ENCODE measurements around the gene ZC3HAV1L.
"Not testable (repeated sequence)": the region's sequence is repeated elsewhere in the genome, so short reads cannot be mapped to it uniquely, and the experiment has no call there.

- not testable (repeated sequence) for TF ChIP-seq POLR2A (IDR thresholded peaks at IDR 0.05; ENCODE audit: control extremely low read depth in 1 of 2, low read depth in 2 of 2, low read length in 2 of 2); CBX5 (IDR thresholded peaks at IDR 0.05; ENCODE audit: low read depth, low read length); GABPA (IDR thresholded peaks at IDR 0.05; ENCODE audit: borderline replicate concordance, insufficient read depth, low read length); PHF8 (conservative IDR thresholded peaks at IDR 0.05; ENCODE audit: low read depth, low read length); CTCF (IDR thresholded peaks at IDR 0.05; ENCODE audit: control extremely low read depth in 1 of 3, insufficient read depth in 1 of 3, low read depth in 1 of 3, low read length in 3 of 3); JUND (IDR thresholded peaks at IDR 0.05; ENCODE audit: low read length); YY1 (IDR thresholded peaks at IDR 0.05; ENCODE audit: low read depth, low read length)
Observed at GRCh38 chr7:138976161-138976560, 59.7 kb downstream of the ZC3HAV1L start.
